Measurements from ENCODE around the gene VPS13D.
A peak's percentile ranks its signal among the peaks of the same experiment; 100 is the strongest.

The VPS13D gene, protein sequence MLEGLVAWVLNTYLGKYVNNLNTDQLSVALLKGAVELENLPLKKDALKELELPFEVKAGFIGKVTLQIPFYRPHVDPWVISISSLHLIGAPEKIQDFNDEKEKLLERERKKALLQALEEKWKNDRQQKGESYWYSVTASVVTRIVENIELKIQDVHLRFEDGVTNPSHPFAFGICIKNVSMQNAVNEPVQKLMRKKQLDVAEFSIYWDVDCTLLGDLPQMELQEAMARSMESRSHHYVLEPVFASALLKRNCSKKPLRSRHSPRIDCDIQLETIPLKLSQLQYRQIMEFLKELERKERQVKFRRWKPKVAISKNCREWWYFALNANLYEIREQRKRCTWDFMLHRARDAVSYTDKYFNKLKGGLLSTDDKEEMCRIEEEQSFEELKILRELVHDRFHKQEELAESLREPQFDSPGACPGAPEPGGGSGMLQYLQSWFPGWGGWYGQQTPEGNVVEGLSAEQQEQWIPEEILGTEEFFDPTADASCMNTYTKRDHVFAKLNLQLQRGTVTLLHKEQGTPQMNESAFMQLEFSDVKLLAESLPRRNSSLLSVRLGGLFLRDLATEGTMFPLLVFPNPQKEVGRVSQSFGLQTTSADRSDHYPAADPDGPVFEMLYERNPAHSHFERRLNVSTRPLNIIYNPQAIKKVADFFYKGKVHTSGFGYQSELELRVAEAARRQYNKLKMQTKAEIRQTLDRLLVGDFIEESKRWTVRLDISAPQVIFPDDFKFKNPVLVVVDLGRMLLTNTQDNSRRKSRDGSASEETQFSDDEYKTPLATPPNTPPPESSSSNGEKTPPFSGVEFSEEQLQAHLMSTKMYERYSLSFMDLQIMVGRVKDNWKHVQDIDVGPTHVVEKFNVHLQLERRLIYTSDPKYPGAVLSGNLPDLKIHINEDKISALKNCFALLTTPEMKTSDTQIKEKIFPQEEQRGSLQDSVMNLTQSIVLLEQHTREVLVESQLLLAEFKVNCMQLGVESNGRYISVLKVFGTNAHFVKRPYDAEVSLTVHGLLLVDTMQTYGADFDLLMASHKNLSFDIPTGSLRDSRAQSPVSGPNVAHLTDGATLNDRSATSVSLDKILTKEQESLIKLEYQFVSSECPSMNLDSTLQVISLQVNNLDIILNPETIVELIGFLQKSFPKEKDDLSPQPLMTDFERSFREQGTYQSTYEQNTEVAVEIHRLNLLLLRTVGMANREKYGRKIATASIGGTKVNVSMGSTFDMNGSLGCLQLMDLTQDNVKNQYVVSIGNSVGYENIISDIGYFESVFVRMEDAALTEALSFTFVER (N-terminal part only)

GRCh38 chr1:12229835-12230548, at the start of gene VPS13D:
VPS13D (plus strand) TSS chr1:12230030; CDS start chr1:12234267, 4,237 bp downstream.
- DNase-seq, result peak; percentile 74 to 87

DNA sequence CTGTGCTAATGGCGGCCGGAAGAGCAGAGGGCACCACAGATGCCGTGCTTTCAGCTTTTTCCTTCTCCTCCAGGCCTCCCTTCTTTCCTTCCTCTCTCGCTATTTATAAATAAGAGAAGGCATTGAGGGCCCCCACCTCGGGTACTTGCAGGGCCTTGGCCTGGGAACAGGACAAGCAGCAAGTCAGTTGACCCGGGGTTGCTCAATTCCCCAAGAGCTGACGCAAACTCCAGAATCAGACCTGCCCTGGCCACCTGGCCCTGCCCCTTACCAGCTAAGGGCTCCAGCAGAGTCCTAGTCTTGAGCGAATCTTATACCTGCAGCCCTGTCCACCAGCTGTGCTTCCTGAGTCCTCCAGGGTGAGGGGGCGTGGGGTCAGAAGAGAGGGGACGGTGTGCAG, 49.5 kb upstream of the VPS13D start:
- no peak for DNase-seq

- no peak for DNase-seq
Observed at GRCh38 chr1:12180903-12181302, 48.9 kb upstream of the VPS13D start.

- no peak for DNase-seq
Observed at GRCh38 chr1:12181568-12181967, 48.3 kb upstream of the VPS13D start.

DNA sequence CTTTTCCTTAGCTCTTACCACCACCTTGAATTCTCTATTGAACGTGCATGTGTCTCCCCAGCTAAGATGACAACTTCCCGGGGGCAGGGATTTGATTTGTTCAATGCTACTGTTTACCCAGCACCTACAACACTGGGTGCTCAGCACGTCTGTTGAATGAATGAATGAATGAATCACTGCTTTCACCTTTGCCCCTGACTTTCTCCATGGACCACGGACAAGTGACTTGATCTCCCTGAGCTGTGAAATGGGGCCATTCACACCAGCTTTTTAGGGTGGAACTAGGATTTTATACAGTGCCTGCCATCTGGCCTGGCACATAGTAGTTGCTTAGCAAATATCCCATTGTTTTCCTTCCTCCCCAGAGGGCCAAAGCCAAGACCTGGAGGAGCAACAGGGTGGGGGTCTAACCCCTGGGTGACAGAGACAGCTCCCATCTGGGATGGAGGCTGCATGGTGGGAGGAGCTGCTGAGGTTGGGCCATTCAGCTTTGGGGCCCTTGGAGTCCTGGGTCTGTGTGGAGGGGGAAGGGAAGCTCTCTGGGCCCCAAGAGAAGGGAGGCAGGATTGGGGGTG, 47.3 kb upstream of the VPS13D start:
- DNase-seq, result no peak

- DNase-seq, result no peak
Observed at GRCh38 chr1:12183095-12183794, 46.6 kb upstream of the VPS13D start.

DNA sequence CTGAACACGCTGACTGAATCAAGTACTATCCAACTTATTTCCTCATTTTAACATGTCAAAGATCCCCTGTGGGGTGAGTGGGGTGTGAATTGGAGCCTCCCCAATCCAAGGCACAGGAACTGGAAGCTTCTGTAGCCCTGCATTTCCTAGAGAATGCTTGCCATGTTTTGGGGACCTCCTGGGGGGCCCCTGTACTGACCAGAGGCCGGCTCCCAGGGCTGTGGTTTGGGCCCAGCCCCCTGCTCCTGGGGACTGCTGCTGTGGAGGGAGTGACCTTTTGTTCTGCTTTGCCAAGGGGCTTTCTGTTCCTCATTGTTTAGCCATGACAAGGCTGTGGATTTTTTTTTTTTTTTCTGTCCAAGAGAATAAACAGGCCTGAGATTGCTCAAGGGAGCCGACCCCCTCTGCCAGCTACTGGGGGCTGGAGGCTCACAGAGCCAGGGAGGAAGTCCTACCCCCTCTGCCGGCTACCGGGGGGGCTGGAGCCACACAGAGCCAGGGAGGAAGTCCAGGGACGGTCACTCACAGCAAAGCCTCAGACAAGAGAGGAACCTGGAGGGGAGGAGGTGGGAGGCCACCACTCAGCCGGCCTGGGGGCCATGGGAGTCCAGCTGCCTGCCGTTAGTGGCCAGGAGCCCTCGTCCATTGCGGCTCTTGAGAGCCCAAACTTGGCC, 45.7 kb upstream of the VPS13D start:
- no peak for DNase-seq

- no peak for DNase-seq
Observed at GRCh38 chr1:12185036-12185917, 44.6 kb upstream of the VPS13D start.

- no peak for DNase-seq
Observed at GRCh38 chr1:12185918-12186678, 43.7 kb upstream of the VPS13D start.

GRCh38 chr1:12186679-12186985, 43.2 kb upstream of the VPS13D start:
- DNase-seq, result no peak

GRCh38 chr1:12188115-12188514, 41.7 kb upstream of the VPS13D start:
- DNase-seq, result no peak

- DNase-seq, result no peak
Observed at GRCh38 chr1:12188657-12189327, 41.0 kb upstream of the VPS13D start.

DNA sequence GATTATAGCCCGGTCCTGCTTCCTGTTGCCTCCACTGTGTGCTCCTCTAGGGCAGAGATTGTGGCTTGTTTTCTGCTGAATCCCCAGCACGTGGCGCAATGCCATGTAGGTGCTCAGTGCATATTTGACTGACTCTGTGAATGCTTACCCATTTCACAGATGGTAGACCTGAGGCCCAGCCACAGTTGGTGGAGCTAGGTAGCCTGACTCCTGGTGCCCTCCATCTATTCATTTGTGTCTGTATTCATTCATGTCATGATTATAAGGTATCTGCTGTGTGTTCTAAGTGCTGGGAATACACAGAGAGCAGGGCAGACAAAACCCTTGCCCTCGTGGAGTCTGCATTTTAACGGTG, 40.5 kb upstream of the VPS13D start:
- no peak for DNase-seq

- no peak for DNase-seq
Observed at GRCh38 chr1:12191242-12192032, 38.4 kb upstream of the VPS13D start.

- no peak for DNase-seq
Observed at GRCh38 chr1:12194666-12195216, 35.1 kb upstream of the VPS13D start.

GRCh38 chr1:12195416-12195815, 34.4 kb upstream of the VPS13D start:
- no peak for DNase-seq

All from stimulated activated CD4-positive, alpha-beta T cell treated with anti-CD3 and anti-CD28 coated beads, Interleukin-4, amount 100 ng/mL, for 4 hours (primary cell).